ENCODE measurements around the gene ECI2. TPM values are rescaled to one million over a fixed set of nuclear protein-coding genes. Genes with fewer than 3 reads are reported as not detected.
A peak's percentile ranks its signal among the peaks of the same experiment; 100 is the strongest.

ECI2 gene
- polyA plus RNA-seq, 1 of the 3 experiments (the other 2 are of a cell fraction) = 45.1 TPM

GRCh38 chr6:4128748-4129147 lies 6.6 kb downstream of the ECI2 start (continued):
- TF ChIP-seq TAF1 (IDR thresholded peaks at IDR 0.05; ENCODE audit: borderline replicate concordance, low read depth, low read length) (no peak), GABPA (IDR thresholded peaks at IDR 0.05; ENCODE audit: low read depth) (no peak), CTCF (IDR thresholded peaks at IDR 0.05) (no peak), TCF12 (IDR thresholded peaks at IDR 0.05) (no peak), NFIC (IDR thresholded peaks at IDR 0.05; ENCODE audit: borderline replicate concordance) (no peak), SIN3A (IDR thresholded peaks at IDR 0.05; ENCODE audit: borderline replicate concordance, low read depth, low read length) (no peak), USF1 (IDR thresholded peaks at IDR 0.05; ENCODE audit: borderline replicate concordance, low read depth) (no peak), EP300 (IDR thresholded peaks at IDR 0.05; ENCODE audit: borderline replicate concordance in 1 of 2, low read depth in 1 of 2, low read length in 1 of 2) (no peak), PBX3 (IDR thresholded peaks at IDR 0.05) (no peak)

GRCh38 chr6:4128072-4128471 lies 7.3 kb downstream of the ECI2 start:
- no peak for TF ChIP-seq FOXJ3 (CRISPR knock-in tag; IDR thresholded peaks at IDR 0.05)
- no peak for TF ChIP-seq GABPA (IDR thresholded peaks at IDR 0.05; ENCODE audit: low read depth)
- TF ChIP-seq, protein P1, sequence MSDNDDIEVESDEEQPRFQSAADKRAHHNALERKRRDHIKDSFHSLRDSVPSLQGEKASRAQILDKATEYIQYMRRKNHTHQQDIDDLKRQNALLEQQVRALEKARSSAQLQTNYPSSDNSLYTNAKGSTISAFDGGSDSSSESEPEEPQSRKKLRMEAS (IDR thresholded peaks at IDR 0.05; ENCODE audit: low read depth) = no peak
- no peak for TF ChIP-seq GATA2 (CRISPR knock-in tag; IDR thresholded peaks at IDR 0.05)
- no peak for TF ChIP-seq TEAD4 (IDR thresholded peaks at IDR 0.05; ENCODE audit: borderline replicate concordance, insufficient read depth)
- TF ChIP-seq JUND (IDR thresholded peaks at IDR 0.05) = no peak
- TF ChIP-seq EZH2phosphoT487 (IDR thresholded peaks at IDR 0.05; ENCODE audit: borderline replicate concordance, low read depth) = no peak
- TF ChIP-seq SIN3A (IDR thresholded peaks at IDR 0.05; ENCODE audit: borderline replicate concordance, low read depth, low read length) = no peak
- TF ChIP-seq NFIC (IDR thresholded peaks at IDR 0.05; ENCODE audit: borderline replicate concordance) = no peak
- H3K27me3 ChIP-seq (ENCODE audit: insufficient read depth) = no peaks in the 10 kb centered on the region
- H4K20me1 ChIP-seq (ENCODE audit: insufficient read depth) = no peaks in the 10 kb centered on the region
- H3F3A ChIP-seq (replicated peaks; ENCODE audit: insufficient read depth) = peaks cover 27% of the 10 kb centered on the region
- no peak overlapping the region for H3K9ac ChIP-seq
- peak overlapping the region in 1 of 2 experiments; percentile 74; a peak in 1 of 4 replicates for H3K27ac ChIP-seq (ENCODE audit: low read depth in 2 of 2, low read length in 1 of 2)
- no peaks in the 10 kb centered on the region for H3K9me3 ChIP-seq
- ChIA-PET CTCF (interaction anchor here (0.7 to 1.4 kb wide), 2 partner anchors 119 to 1348 kb away, joined by 3 read pairs; no protein-coding TSS in a partner anchor), POLR2A (no interaction called here)
- H2AFZ ChIP-seq (ENCODE audit: low read depth) = no peak overlapping the region
- no peak overlapping the region for H3K4me2 ChIP-seq
- peaks cover 35% of the 10 kb centered on the region for H3K79me2 ChIP-seq (ENCODE audit: insufficient read depth)
- no peak overlapping the region for H3K4me3 ChIP-seq (ENCODE audit: low read depth in 2 of 2, low read length in 1 of 2)
- peaks cover 0 to 26% of the 10 kb centered on the region in 2 experiments; a peak in 1 of 4 replicates for H3K4me1 ChIP-seq (ENCODE audit: control insufficient read depth in 1 of 2, insufficient read depth in 2 of 2, low read depth in 1 of 2, low read length in 1 of 2)
- DNase-seq = no peak
- 13% methylated on average over 1 of the region's 1 CpG for WGBS (ENCODE audit: low lambda C conversion rate)
- H3K9me2 ChIP-seq = no peaks in the 10 kb centered on the region
- peaks cover 58 to 79% of the 10 kb centered on the region in 2 experiments for H3K36me3 ChIP-seq (replicated peaks in 1 of 2; ENCODE audit: control insufficient read depth in 1 of 2, insufficient read depth in 2 of 2, low read length in 1 of 2)
